HCT116 (cell line): ENCODE results near the gene CABYR. TPM values are rescaled to one million over a fixed set of nuclear protein-coding genes. Genes with fewer than 3 reads are reported as not detected.

Experiments
- ATAC-seq: fragments of 200-7000 bp; cut with Tn5 transposase; 2 replicates; pipeline ENCODE4 v1.9.1; 2020; ENCODE audit warnings: mild to moderate bottlenecking, moderate library complexity
- BruUV-seq: library from RNA; stranded (reverse); fragments of 400-500 nt; replicated peaks from 2 replicates; lab custom pipeline; 2021; lab: Mats Ljungman, UMichigan
- CTCF ChIA-PET: fragments of 300-600 bp; sonication (Branson Sonifier 250); formaldehyde crosslinking; loops from one replicate; lab custom pipeline; 2021; ENCODE audit warnings: antibody characterized with exemption; lab: Charles Lee
- POLR2A ChIA-PET: fragments of 300-600, 350-600 bp; sonication (Branson Sonifier 250); formaldehyde crosslinking; loops from one replicate; lab custom pipeline; 2021; ENCODE audit warnings: antibody characterized with exemption; lab: Charles Lee
- RAD21 ChIA-PET, 2 experiments: fragments of 300-600 bp; sonication (Branson Sonifier 250); formaldehyde crosslinking; loops; one replicate each; lab custom pipeline; 2023; ENCODE audit warnings: low total read pairs in 2 of 2; ENCODE audit not compliant: uncharacterized antibody in 2 of 2, unreplicated experiment in 2 of 2, low non-redundant PET in 1 of 2; lab: Charles Lee
- DNase-seq: peaks from one replicate; pipeline ENCODE4 v3.0.0-alpha.2; 2010; ENCODE audit warnings: low read depth, low spot score
- H2AFZ ChIP-seq: fragments of 200-600 bp; shearing (Covaris generic), sonication (generic); 2 replicates; pipeline ENCODE4 v1.6.1; 2017; ENCODE audit warnings: low read depth, mixed run types, mixed read lengths, antibody characterized with exemption, low read length; ENCODE audit not compliant: poor library complexity, severe bottlenecking
- H3K27ac ChIP-seq: 2 replicates; pipeline ENCODE4 v1.5.1; 2012; ENCODE audit warnings: low read depth, low read length
- H3K27me3 ChIP-seq: fragments of 200-600 bp; sonication (generic); 2 replicates; pipeline ENCODE4 v1.6.1; 2016; ENCODE audit warnings: mixed run types, low read length, mixed read lengths; ENCODE audit not compliant: insufficient read depth
- H3K36me3 ChIP-seq, 2 experiments: fragments of 200-500 bp in 1 of 2; fragments of 200-600 bp in 1 of 2; sonication (Bioruptor generic) in 1 of 2; sonication (generic) in 1 of 2; 2 replicates each; pipeline versions ENCODE4 v1.5.1 to v1.6.1; 2014 to 2016; ENCODE audit warnings: low read length in 2 of 2, inconsistent platforms in 1 of 2, mixed read lengths in 1 of 2, mixed run types in 1 of 2; ENCODE audit not compliant: insufficient read depth in 2 of 2, control insufficient read depth in 1 of 2
- H3K4me1 ChIP-seq, 2 experiments: fragments of 200-600 bp in 1 of 2; sonication (generic) in 1 of 2; 2 replicates each; pipeline versions ENCODE4 v1.5.1 to v1.6.1; 2012 to 2017; ENCODE audit warnings: low read length in 2 of 2, inconsistent platforms in 1 of 2, mild to moderate bottlenecking in 1 of 2, mixed read lengths in 1 of 2, mixed run types in 1 of 2, moderate library complexity in 1 of 2; ENCODE audit not compliant: insufficient read depth in 2 of 2, control insufficient read depth in 1 of 2
- H3K4me2 ChIP-seq: fragments of 200-600 bp; sonication (generic); 2 replicates; pipeline ENCODE4 v1.6.1; 2017; ENCODE audit warnings: mixed run types, low read length, mixed read lengths
- H3K4me3 ChIP-seq, 2 experiments: fragments of 200-600 bp in 1 of 2; sonication (generic) in 1 of 2; replicated peaks in 1 of 2; 2 replicates each; pipeline ENCODE4 v1.5.1; 2011 to 2016; ENCODE audit warnings: low read length in 2 of 2, control low read depth in 1 of 2, low read depth in 1 of 2, mild to moderate bottlenecking in 1 of 2, mixed read lengths in 1 of 2, mixed run types in 1 of 2
- H3K79me2 ChIP-seq: fragments of 200-600 bp; sonication (generic); 2 replicates; pipeline ENCODE4 v1.6.1; 2017; ENCODE audit warnings: mild to moderate bottlenecking, mixed run types, low read length, moderate library complexity, mixed read lengths; ENCODE audit not compliant: insufficient read depth
- H3K9ac ChIP-seq: fragments of 200-600 bp; sonication (generic); 2 replicates; pipeline ENCODE4 v1.6.1; 2016; ENCODE audit warnings: low read length, mixed read lengths
- H3K9me2 ChIP-seq: fragments of 200-600 bp; sonication (generic), shearing (Covaris generic); 2 replicates; pipeline ENCODE4 v1.6.1; 2017; ENCODE audit warnings: mixed run types, mild to moderate bottlenecking, moderate library complexity; ENCODE audit not compliant: insufficient read depth
- H3K9me3 ChIP-seq, 2 experiments: fragments of 200-500 bp in 1 of 2; fragments of 200-600 bp in 1 of 2; sonication (Bioruptor generic) in 1 of 2; sonication (generic) in 1 of 2; 2 replicates each; pipeline ENCODE4 v1.6.1; 2014 to 2017; ENCODE audit warnings: low read length in 2 of 2, mixed read lengths in 2 of 2, inconsistent platforms in 1 of 2, low read depth in 1 of 2, mild to moderate bottlenecking in 1 of 2, mixed run types in 1 of 2, moderate library complexity in 1 of 2; ENCODE audit not compliant: control insufficient read depth in 1 of 2, insufficient read depth in 1 of 2
- H4K20me1 ChIP-seq: fragments of 200-600 bp; sonication (generic), shearing (Covaris generic); 2 replicates; pipeline ENCODE4 v1.6.1; 2017; ENCODE audit warnings: mixed run types, mild to moderate bottlenecking, moderate library complexity; ENCODE audit not compliant: insufficient read depth
- ATF3 ChIP-seq: IDR thresholded peaks from 2 replicates; pipeline ENCODE4 v1.6.1; 2012
- CBX3 ChIP-seq: IDR thresholded peaks from 2 replicates; pipeline ENCODE4 v1.6.1; 2012; ENCODE audit warnings: low read depth
- CEBPB ChIP-seq: IDR thresholded peaks from 2 replicates; pipeline ENCODE4 v1.6.1; 2012; ENCODE audit warnings: low read depth
- CTCF ChIP-seq, 3 experiments: fragments of 200-600 bp in 1 of 3; sonication (generic) in 1 of 3; IDR thresholded peaks in 2 of 3; conservative IDR thresholded peaks in 1 of 3; 2 replicates each; pipeline ENCODE4 v1.5.1; 2012 to 2017; ENCODE audit warnings: low read depth in 2 of 3, low read length in 2 of 3, antibody characterized with exemption in 1 of 3, borderline replicate concordance in 1 of 3, control low read depth in 1 of 3, mild to moderate bottlenecking in 1 of 3, mixed read lengths in 1 of 3, mixed run types in 1 of 3, moderate library complexity in 1 of 3; ENCODE audit not compliant: insufficient read depth in 1 of 3
- EGR1 ChIP-seq: IDR thresholded peaks from 2 replicates; pipeline ENCODE4 v1.6.1; 2012; ENCODE audit warnings: low read depth
- ELF1 ChIP-seq: IDR thresholded peaks from 2 replicates; pipeline ENCODE4 v1.6.1; 2012; ENCODE audit warnings: low read depth, borderline replicate concordance
- EZH2phosphoT487 ChIP-seq: fragments of 200-600 bp; IDR thresholded peaks from 2 replicates; pipeline ENCODE4 v1.6.1; 2018; ENCODE audit warnings: antibody characterized with exemption, borderline replicate concordance
- FOSL1 ChIP-seq: IDR thresholded peaks from 2 replicates; pipeline ENCODE4 v1.6.1; 2012; ENCODE audit warnings: low read depth
- JUND ChIP-seq: IDR thresholded peaks from 2 replicates; pipeline ENCODE4 v1.6.1; 2012
- MAX ChIP-seq: IDR thresholded peaks from 2 replicates; pipeline ENCODE4 v1.6.1; 2012
- POLR2A ChIP-seq: IDR thresholded peaks from 2 replicates; pipeline ENCODE4 v1.7.0; 2011; ENCODE audit warnings: borderline replicate concordance; ENCODE audit not compliant: insufficient read depth, insufficient read length; ENCODE audit errors: extremely low read depth
- RAD21 ChIP-seq: IDR thresholded peaks from 2 replicates; pipeline ENCODE4 v1.6.1; 2012; ENCODE audit warnings: low read depth, mild to moderate bottlenecking
- SIN3A ChIP-seq: IDR thresholded peaks from 2 replicates; pipeline ENCODE4 v1.6.1; 2012; ENCODE audit warnings: low read depth
- SRF ChIP-seq: IDR thresholded peaks from 2 replicates; pipeline ENCODE4 v1.6.1; 2012; ENCODE audit warnings: low read depth
- TCF7L2 ChIP-seq: IDR thresholded peaks from 2 replicates; pipeline ENCODE4 v1.7.0; 2011; ENCODE audit warnings: borderline replicate concordance, inconsistent platforms; ENCODE audit not compliant: insufficient read depth, insufficient read length; ENCODE audit errors: extremely low read depth
- YY1 ChIP-seq: IDR thresholded peaks from 2 replicates; pipeline ENCODE4 v1.6.1; 2011; ENCODE audit warnings: low read length, low read depth, moderate library complexity, mild to moderate bottlenecking; ENCODE audit not compliant: insufficient replicate concordance; ENCODE audit errors: extremely low read depth
- ZFX ChIP-seq: fragments of 450-650 bp; IDR thresholded peaks from 2 replicates; pipeline ENCODE4 v1.6.1; 2017
- ZNF274 ChIP-seq: fragments of 200-500 bp; sonication (Bioruptor generic); IDR thresholded peaks from 2 replicates; pipeline ENCODE4 v1.6.1; 2014; ENCODE audit warnings: mild to moderate bottlenecking, low read depth, low read length, inconsistent platforms
- intact Hi-C: fragments of 100-400 bp; cut with micrococcal nuclease; formaldehyde crosslinking; loops from 2 replicates; pipeline ENCODE4 v1.10.0; 2022
- total RNA-seq: library from RNA; stranded (reverse); gene quantifications from one replicate; pipeline ENCODE4 v1.2.1, GENCODE V29; 2021; ENCODE audit not compliant: unreplicated experiment

Gene CABYR
- total RNA-seq, 1 experiment from 2014 or later, result not detected

GRCh38 chr18:24104486-24104885 lies 34.4 kb upstream of the CABYR start:
- Histone ChIP-seq H3K27me3 (no peaks in the 10 kb centered on the region), H3K4me2 (no peak overlapping the region), H3K9me3 (no peaks in the 10 kb centered on the region), H3K27ac (no peak overlapping the region), H3K4me3 (no peak overlapping the region), H3K36me3 (no peaks in the 10 kb centered on the region), H3K4me1 (no peaks in the 10 kb centered on the region), H3K9me2 (no peaks in the 10 kb centered on the region), H3K79me2 (no peaks in the 10 kb centered on the region), H2AFZ (no peak overlapping the region), H4K20me1 (no peaks in the 10 kb centered on the region), H3K9ac (no peak overlapping the region)
- DNase-seq (no peak), ATAC-seq (no peak)
- CTCF ChIA-PET, result no interaction called here
- intact Hi-C loops, result no loop called here
- RAD21 ChIA-PET, result no interaction called here
- BruUV-seq, result no TSS peak
- TF ChIP-seq CTCF (IDR thresholded peaks at IDR 0.05 in 2 of 3, conservative IDR thresholded peaks at IDR 0.05 in 1 of 3; ENCODE audit: borderline replicate concordance in 1 of 3, insufficient read depth in 1 of 3, low read depth in 2 of 3, low read length in 2 of 3) (no peak), ZFX (no peak), MAX (no peak), ZNF274 (no peak), RAD21 (no peak), ATF3 (no peak), SRF (no peak), SIN3A (no peak), CEBPB (no peak), TCF7L2 (no peak), POLR2A (no peak), YY1 (no peak), JUND (no peak), ELF1 (no peak), EZH2phosphoT487 (no peak), CBX3 (no peak), FOSL1 (no peak), EGR1 (no peak)
- POLR2A ChIA-PET, result interaction anchor here (0.6 kb wide), 1 partner anchor 167 kb away, joined by 3 read pairs; no protein-coding TSS in a partner anchor
